HepG2 (cell line): ENCODE results near the gene C11orf58. TPM values are rescaled to one million over a fixed set of nuclear protein-coding genes. Genes with fewer than 3 reads are reported as not detected.

Experiments used
- BCL6 ChIP-seq: IDR thresholded peaks from 2 replicates; pipeline ENCODE4 v1.6.1; 2016; ENCODE audit warnings: missing genetic modification reagents, missing compliant biosample characterization
- EP300 ChIP-seq, 3 experiments: sonication (generic) in 1 of 3; formaldehyde crosslinking in 1 of 3; IDR thresholded peaks; 2 replicates each; pipeline versions ENCODE4 v1.5.1 to v1.6.1; 2011 to 2020; ENCODE audit warnings: low read depth in 2 of 3, low read length in 2 of 3, borderline replicate concordance in 1 of 3, improper control_type of control experiment in 1 of 3, mild to moderate bottlenecking in 1 of 3, missing genetic modification reagents in 1 of 3, moderate library complexity in 1 of 3
- HDAC6 ChIP-seq: fragments of 200-600 bp; sonication (generic); IDR thresholded peaks from 2 replicates; pipeline ENCODE4 v1.7.0; 2017; ENCODE audit warnings: mild to moderate bottlenecking, antibody characterized with exemption, low read length, low read depth
- ISX ChIP-seq: sonication (generic); formaldehyde crosslinking; conservative IDR thresholded peaks from 2 replicates; pipeline ENCODE4 v1.5.0; 2020; ENCODE audit warnings: missing genetic modification reagents
- KAT2B ChIP-seq: fragments of 150-350 bp; IDR thresholded peaks from 2 replicates; pipeline ENCODE4 v1.6.1; 2014; ENCODE audit warnings: low read depth, low read length, borderline replicate concordance
- MAFF ChIP-seq: IDR thresholded peaks from 2 replicates; pipeline ENCODE4 v1.6.1; 2011; ENCODE audit warnings: low read depth, low read length, improper control_type of control experiment
- NAIF1 ChIP-seq: sonication (generic); formaldehyde crosslinking; IDR thresholded peaks from 2 replicates; pipeline ENCODE4 v1.5.0; 2020; ENCODE audit warnings: mild to moderate bottlenecking, missing genetic modification reagents, borderline replicate concordance
- NFYB ChIP-seq: sonication (generic); formaldehyde crosslinking; IDR thresholded peaks from 2 replicates; pipeline ENCODE4 v1.4.0; 2020; ENCODE audit warnings: missing genetic modification reagents
- NR2F6 ChIP-seq, 2 experiments: IDR thresholded peaks; 2 replicates each; pipeline ENCODE4 v1.6.1; 2016; ENCODE audit warnings: antibody characterized with exemption in 1 of 2, mild to moderate bottlenecking in 1 of 2
- PHF21A ChIP-seq: sonication (generic); formaldehyde crosslinking; IDR thresholded peaks from 2 replicates; pipeline ENCODE4 v1.5.0; 2020; ENCODE audit warnings: mild to moderate bottlenecking, missing genetic modification reagents
- RXRB ChIP-seq: IDR thresholded peaks from 2 replicates; pipeline ENCODE4 v1.6.1; 2016; ENCODE audit warnings: borderline replicate concordance, missing genetic modification reagents, missing compliant biosample characterization
- SALL1 ChIP-seq: sonication (generic); formaldehyde crosslinking; IDR thresholded peaks from 2 replicates; pipeline ENCODE4 v1.8.0; 2022; ENCODE audit warnings: mild to moderate bottlenecking, missing genetic modification reagents
- SETDB1 ChIP-seq: sonication (generic); formaldehyde crosslinking; IDR thresholded peaks from 2 replicates; pipeline ENCODE4 v1.5.1; 2020; ENCODE audit warnings: missing genetic modification reagents, mild to moderate bottlenecking, borderline replicate concordance
- SKI ChIP-seq: fragments of 450-650 bp; IDR thresholded peaks from one replicate; pipeline ENCODE4 v1.6.1; 2018; ENCODE audit warnings: mild to moderate bottlenecking; ENCODE audit not compliant: partially characterized antibody
- SOX5 ChIP-seq: IDR thresholded peaks from 2 replicates; pipeline ENCODE4 v1.6.1; 2016; ENCODE audit warnings: borderline replicate concordance
- TBX2 ChIP-seq: sonication (generic); formaldehyde crosslinking; IDR thresholded peaks from 2 replicates; pipeline ENCODE4 v1.5.0; 2020; ENCODE audit warnings: missing genetic modification reagents, mild to moderate bottlenecking, borderline replicate concordance
- TEAD3 ChIP-seq: optimal IDR thresholded peaks from 2 replicates; pipeline ENCODE3; 2016; ENCODE audit warnings: borderline replicate concordance
- XRCC5 ChIP-seq: fragments of 200-400 bp; formaldehyde crosslinking; optimal IDR thresholded peaks from 2 replicates; pipeline ENCODE3; 2017; ENCODE audit warnings: mild to moderate bottlenecking, low read length
- ZBTB7A ChIP-seq: sonication (generic); formaldehyde crosslinking; IDR thresholded peaks from 2 replicates; pipeline ENCODE4 v1.8.0; 2022; ENCODE audit warnings: mild to moderate bottlenecking, missing genetic modification reagents
- ZFP41 ChIP-seq: sonication (generic); formaldehyde crosslinking; IDR thresholded peaks from 2 replicates; pipeline ENCODE4 v1.4.0; 2020; ENCODE audit warnings: mild to moderate bottlenecking, missing genetic modification reagents, borderline replicate concordance
- ZNF350 ChIP-seq: sonication (generic); formaldehyde crosslinking; IDR thresholded peaks from 2 replicates; pipeline ENCODE4 v1.4.0; 2020; ENCODE audit warnings: mild to moderate bottlenecking, low read depth, missing genetic modification reagents, borderline replicate concordance
- ZNF431 ChIP-seq: sonication (generic); formaldehyde crosslinking; IDR thresholded peaks from 2 replicates; pipeline ENCODE4 v1.9.0; 2022; ENCODE audit warnings: missing genetic modification reagents, low read depth, mild to moderate bottlenecking, borderline replicate concordance
- ZNF510 ChIP-seq: sonication (generic); formaldehyde crosslinking; IDR thresholded peaks from 2 replicates; pipeline ENCODE4 v1.4.0; 2020; ENCODE audit warnings: low read depth, mild to moderate bottlenecking, missing genetic modification reagents
- ZNF776 ChIP-seq: sonication (generic); formaldehyde crosslinking; IDR thresholded peaks from 2 replicates; pipeline ENCODE4 v1.4.0; 2020; ENCODE audit warnings: mild to moderate bottlenecking, missing genetic modification reagents
- polyA plus RNA-seq, 8 experiments: library from polyadenylated mRNA; depleted of rRNA in 3 of 8; stranded (reverse) in 7 of 8; unstranded in 1 of 8; fragments of >200 nt; fragmentation: Illumina TruSeq in 4 of 8; extraction: Trizol in 4 of 8; gene quantifications; 2 replicates each; pipeline versions ENCODE4 v1.2.1 to v1.2.3, GENCODE V29; 2011 to 2016; ENCODE audit warnings: low read depth in 4 of 8, missing spikeins in 1 of 8, mixed read lengths in 1 of 8; ENCODE audit not compliant: insufficient read depth in 1 of 8
- total RNA-seq, 5 experiments: library from RNA; depleted of rRNA; stranded (reverse); fragments of >200 nt; fragmentation: Illumina TruSeq; extraction: Trizol; gene quantifications; 2 replicates each; pipeline ENCODE4 v1.2.3, GENCODE V29; 2016; ENCODE audit warnings: low read depth in 1 of 5
- TF ChIP-seq, protein P1 (sequence below): sonication (generic); formaldehyde crosslinking; IDR thresholded peaks from 2 replicates; pipeline ENCODE4 v1.4.0; 2020; ENCODE audit warnings: mild to moderate bottlenecking, missing genetic modification reagents
- TF ChIP-seq, protein P2 (sequence below): sonication (generic); formaldehyde crosslinking; conservative IDR thresholded peaks from 2 replicates; pipeline ENCODE4 v1.8.0; 2022; ENCODE audit warnings: missing genetic modification reagents
- TF ChIP-seq, protein P3 (sequence below): sonication (generic); formaldehyde crosslinking; conservative IDR thresholded peaks from 2 replicates; pipeline ENCODE4 v1.5.0; 2020; ENCODE audit warnings: missing genetic modification reagents

Gene C11orf58
- total and polyA plus RNA-seq, 2 of the 13 experiments (the other 11 are each of a cell fraction or from before 2014, with no cell fraction given): 83.8 to 167 TPM

DNA sequence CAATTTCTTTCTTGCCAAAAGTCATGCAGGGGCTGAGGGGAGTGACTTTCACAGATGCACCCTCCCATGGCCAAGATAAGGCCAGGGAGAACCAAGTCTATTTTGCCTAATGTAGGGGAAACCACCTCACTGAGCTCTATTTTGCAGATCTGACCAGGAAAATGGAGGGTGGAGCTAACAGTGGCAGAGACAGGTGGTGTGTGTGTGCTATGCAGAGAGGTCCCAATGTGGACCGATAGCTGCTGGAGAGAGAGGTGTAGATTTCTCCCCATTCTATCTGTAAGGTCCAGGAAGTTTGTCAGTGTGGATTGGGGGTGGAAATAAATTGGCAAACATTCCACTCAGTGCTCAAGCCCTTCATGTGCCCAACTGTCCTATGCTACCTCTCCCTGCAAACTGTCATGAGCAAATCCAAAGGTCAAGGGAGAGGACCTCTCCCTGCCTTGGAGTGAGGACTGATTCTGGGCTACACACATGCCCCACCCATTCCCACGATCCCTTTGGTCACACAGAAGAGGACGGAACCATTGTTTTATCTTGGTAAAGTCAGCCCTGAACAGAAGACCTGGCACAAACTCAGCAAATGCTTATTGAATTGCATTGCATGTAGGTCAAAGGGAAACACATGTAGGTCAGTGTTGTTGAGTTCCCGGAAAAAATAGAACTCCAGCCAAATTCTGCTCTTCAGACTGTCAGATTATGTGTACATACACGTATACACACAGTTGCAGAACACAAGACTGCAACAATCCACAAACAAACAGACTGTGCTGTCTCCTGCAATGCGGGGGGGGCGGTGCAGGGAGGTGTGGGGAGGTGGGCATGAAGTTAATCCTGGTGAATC, 65.9 kb downstream of the C11orf58 start (continued):
- TF ChIP-seq MAFF (no peak), NAIF1 (CRISPR knock-in tag) (no peak), ZFP41 (CRISPR knock-in tag) (no peak), ZNF350 (peak; percentile 39; the same call in 1 of the 2 replicates), PHF21A (CRISPR knock-in tag) (peak; percentile 34; the same call in 1 of the 2 replicates), ZNF776 (no peak), ISX (CRISPR knock-in tag) (no peak), SKI (peak; percentile 79), BCL6 (CRISPR knock-in tag) (peak; percentile 58), ZNF431 (CRISPR knock-in tag) (no peak), ZNF510 (CRISPR knock-in tag) (no peak), NFYB (CRISPR knock-in tag) (no peak), TBX2 (peak; percentile 51; the same call in 1 of the 2 replicates), SOX5 (CRISPR knock-in tag) (peak; percentile 68), SETDB1 (CRISPR knock-in tag) (no peak), ZBTB7A (CRISPR knock-in tag) (no peak), RXRB (CRISPR knock-in tag) (peak; percentile 82), KAT2B (no peak), XRCC5 (peak; percentile 47), EP300 (IDR thresholded peaks at IDR 0.05; ENCODE audit: low read depth in 2 of 2, low read length in 2 of 2) (peak in 1 of 2 experiments; percentile 34; a peak in 2 of 4 replicates), EP300 (CRISPR knock-in tag; IDR thresholded peaks at IDR 0.05; ENCODE audit: borderline replicate concordance) (no peak), TEAD3 (CRISPR knock-in tag) (peak; percentile 56), HDAC6 (no peak), SALL1 (CRISPR knock-in tag) (peak; percentile 60), NR2F6 (IDR thresholded peaks at IDR 0.05) (peak; percentile 73), NR2F6 (CRISPR knock-in tag; IDR thresholded peaks at IDR 0.05) (peak; percentile 75)
- TF ChIP-seq, protein P1, sequence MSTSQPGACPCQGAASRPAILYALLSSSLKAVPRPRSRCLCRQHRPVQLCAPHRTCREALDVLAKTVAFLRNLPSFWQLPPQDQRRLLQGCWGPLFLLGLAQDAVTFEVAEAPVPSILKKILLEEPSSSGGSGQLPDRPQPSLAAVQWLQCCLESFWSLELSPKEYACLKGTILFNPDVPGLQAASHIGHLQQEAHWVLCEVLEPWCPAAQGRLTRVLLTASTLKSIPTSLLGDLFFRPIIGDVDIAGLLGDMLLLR (CRISPR knock-in tag): no peak
- TF ChIP-seq, protein P2, sequence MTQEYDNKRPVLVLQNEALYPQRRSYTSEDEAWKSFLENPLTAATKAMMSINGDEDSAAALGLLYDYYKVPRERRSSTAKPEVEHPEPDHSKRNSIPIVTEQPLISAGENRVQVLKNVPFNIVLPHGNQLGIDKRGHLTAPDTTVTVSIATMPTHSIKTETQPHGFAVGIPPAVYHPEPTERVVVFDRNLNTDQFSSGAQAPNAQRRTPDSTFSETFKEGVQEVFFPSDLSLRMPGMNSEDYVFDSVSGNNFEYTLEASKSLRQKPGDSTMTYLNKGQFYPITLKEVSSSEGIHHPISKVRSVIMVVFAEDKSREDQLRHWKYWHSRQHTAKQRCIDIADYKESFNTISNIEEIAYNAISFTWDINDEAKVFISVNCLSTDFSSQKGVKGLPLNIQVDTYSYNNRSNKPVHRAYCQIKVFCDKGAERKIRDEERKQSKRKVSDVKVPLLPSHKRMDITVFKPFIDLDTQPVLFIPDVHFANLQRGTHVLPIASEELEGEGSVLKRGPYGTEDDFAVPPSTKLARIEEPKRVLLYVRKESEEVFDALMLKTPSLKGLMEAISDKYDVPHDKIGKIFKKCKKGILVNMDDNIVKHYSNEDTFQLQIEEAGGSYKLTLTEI (CRISPR knock-in tag): no peak
- TF ChIP-seq, protein P3, sequence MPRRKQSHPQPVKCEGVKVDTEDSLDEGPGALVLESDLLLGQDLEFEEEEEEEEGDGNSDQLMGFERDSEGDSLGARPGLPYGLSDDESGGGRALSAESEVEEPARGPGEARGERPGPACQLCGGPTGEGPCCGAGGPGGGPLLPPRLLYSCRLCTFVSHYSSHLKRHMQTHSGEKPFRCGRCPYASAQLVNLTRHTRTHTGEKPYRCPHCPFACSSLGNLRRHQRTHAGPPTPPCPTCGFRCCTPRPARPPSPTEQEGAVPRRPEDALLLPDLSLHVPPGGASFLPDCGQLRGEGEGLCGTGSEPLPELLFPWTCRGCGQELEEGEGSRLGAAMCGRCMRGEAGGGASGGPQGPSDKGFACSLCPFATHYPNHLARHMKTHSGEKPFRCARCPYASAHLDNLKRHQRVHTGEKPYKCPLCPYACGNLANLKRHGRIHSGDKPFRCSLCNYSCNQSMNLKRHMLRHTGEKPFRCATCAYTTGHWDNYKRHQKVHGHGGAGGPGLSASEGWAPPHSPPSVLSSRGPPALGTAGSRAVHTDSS (CRISPR knock-in tag): no peak
